Measurements from ENCODE around the gene SERINC1.

GRCh38 chr6:122405417-122405816, 66.2 kb downstream of the SERINC1 start:
- TF ChIP-seq, protein P1, sequence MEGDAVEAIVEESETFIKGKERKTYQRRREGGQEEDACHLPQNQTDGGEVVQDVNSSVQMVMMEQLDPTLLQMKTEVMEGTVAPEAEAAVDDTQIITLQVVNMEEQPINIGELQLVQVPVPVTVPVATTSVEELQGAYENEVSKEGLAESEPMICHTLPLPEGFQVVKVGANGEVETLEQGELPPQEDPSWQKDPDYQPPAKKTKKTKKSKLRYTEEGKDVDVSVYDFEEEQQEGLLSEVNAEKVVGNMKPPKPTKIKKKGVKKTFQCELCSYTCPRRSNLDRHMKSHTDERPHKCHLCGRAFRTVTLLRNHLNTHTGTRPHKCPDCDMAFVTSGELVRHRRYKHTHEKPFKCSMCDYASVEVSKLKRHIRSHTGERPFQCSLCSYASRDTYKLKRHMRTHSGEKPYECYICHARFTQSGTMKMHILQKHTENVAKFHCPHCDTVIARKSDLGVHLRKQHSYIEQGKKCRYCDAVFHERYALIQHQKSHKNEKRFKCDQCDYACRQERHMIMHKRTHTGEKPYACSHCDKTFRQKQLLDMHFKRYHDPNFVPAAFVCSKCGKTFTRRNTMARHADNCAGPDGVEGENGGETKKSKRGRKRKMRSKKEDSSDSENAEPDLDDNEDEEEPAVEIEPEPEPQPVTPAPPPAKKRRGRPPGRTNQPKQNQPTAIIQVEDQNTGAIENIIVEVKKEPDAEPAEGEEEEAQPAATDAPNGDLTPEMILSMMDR (conservative IDR thresholded peaks at IDR 0.05) = no peak
- TF ChIP-seq EZH2 (IDR thresholded peaks at IDR 0.05; ENCODE audit: low read depth) = no peak

Measured in PC-9 (cell line).